PFSK-1 (cell line): ENCODE results near the gene FGFBP1.

Experiments used
- FOXP2 ChIP-seq: optimal IDR thresholded peaks from 2 replicates; pipeline ENCODE3; 2011; ENCODE audit warnings: borderline replicate concordance, control low read depth, inconsistent platforms; ENCODE audit not compliant: insufficient read depth; ENCODE audit errors: extremely low read length, extremely low read depth
- POLR2AphosphoS5 ChIP-seq: IDR thresholded peaks from 2 replicates; pipeline ENCODE4 v1.6.1; 2012; ENCODE audit warnings: low read depth, mild to moderate bottlenecking, control low read depth, low read length, moderate library complexity
- SIN3A ChIP-seq: IDR thresholded peaks from 2 replicates; pipeline ENCODE4 v1.6.1; 2012; ENCODE audit warnings: mild to moderate bottlenecking, low read length, moderate library complexity, borderline replicate concordance; ENCODE audit not compliant: insufficient read depth
- TAF1 ChIP-seq: IDR thresholded peaks from 2 replicates; pipeline ENCODE4 v1.6.1; 2012; ENCODE audit warnings: low read length, control low read depth, borderline replicate concordance; ENCODE audit not compliant: insufficient read depth
- TF ChIP-seq, protein P1 (sequence below), 2 experiments: IDR thresholded peaks; 2 replicates each; pipeline versions ENCODE4 v1.6.1 to v1.8.0; 2011 to 2012; ENCODE audit warnings: low read depth in 2 of 2, low read length in 2 of 2, control low read depth in 1 of 2, inconsistent platforms in 1 of 2, mild to moderate bottlenecking in 1 of 2, moderate library complexity in 1 of 2; ENCODE audit not compliant: insufficient read depth in 1 of 2

The FGFBP1 gene

DNA sequence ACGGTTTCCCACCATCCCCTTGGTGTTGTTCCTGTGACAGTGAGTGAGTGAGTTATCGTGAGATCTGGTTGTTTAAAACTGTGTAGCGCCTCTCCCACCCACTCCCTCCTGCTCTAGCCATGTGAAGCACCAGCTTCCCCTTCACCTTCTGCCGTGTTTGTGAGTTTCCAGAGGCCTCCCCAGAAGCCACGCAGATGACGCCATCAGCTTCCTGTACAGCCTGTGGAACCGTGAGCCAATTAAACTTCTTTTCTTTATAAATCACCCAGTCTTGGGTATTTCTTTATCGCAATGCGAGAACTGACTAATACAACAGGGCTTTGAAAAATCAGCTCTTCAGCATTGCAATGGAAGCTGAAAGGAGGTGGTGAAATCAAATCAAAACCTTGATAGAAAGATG lies 50.0 kb downstream of the FGFBP1 start:
- TF ChIP-seq TAF1, result no peak
- TF ChIP-seq, protein P1, sequence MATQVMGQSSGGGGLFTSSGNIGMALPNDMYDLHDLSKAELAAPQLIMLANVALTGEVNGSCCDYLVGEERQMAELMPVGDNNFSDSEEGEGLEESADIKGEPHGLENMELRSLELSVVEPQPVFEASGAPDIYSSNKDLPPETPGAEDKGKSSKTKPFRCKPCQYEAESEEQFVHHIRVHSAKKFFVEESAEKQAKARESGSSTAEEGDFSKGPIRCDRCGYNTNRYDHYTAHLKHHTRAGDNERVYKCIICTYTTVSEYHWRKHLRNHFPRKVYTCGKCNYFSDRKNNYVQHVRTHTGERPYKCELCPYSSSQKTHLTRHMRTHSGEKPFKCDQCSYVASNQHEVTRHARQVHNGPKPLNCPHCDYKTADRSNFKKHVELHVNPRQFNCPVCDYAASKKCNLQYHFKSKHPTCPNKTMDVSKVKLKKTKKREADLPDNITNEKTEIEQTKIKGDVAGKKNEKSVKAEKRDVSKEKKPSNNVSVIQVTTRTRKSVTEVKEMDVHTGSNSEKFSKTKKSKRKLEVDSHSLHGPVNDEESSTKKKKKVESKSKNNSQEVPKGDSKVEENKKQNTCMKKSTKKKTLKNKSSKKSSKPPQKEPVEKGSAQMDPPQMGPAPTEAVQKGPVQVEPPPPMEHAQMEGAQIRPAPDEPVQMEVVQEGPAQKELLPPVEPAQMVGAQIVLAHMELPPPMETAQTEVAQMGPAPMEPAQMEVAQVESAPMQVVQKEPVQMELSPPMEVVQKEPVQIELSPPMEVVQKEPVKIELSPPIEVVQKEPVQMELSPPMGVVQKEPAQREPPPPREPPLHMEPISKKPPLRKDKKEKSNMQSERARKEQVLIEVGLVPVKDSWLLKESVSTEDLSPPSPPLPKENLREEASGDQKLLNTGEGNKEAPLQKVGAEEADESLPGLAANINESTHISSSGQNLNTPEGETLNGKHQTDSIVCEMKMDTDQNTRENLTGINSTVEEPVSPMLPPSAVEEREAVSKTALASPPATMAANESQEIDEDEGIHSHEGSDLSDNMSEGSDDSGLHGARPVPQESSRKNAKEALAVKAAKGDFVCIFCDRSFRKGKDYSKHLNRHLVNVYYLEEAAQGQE (IDR thresholded peaks at IDR 0.05; ENCODE audit: insufficient read depth in 1 of 2, low read depth in 2 of 2, low read length in 2 of 2), result no peak
- no peak for TF ChIP-seq POLR2AphosphoS5
- no peak for TF ChIP-seq FOXP2
- TF ChIP-seq SIN3A, result no peak
